Spinal cord (tissue), 10 donors: ENCODE measurements around the gene NEU1. TPM values are rescaled to one million over a fixed set of nuclear protein-coding genes. Genes with fewer than 3 reads are reported as not detected.
"Not testable (repeated sequence)": the region's sequence is repeated elsewhere in the genome, so short reads cannot be mapped to it uniquely, and the experiment has no call there.

ENCODE experiments used
- DNase-seq, 6 donors: peaks; one replicate each; pipeline versions ENCODE4 v3.0.0 to v3.0.0-alpha.2; 2013 to 2015; ENCODE audit warnings: low spot score in 6 of 6, low read depth in 4 of 6
- H3K27ac ChIP-seq: one replicate; pipeline ENCODE4 v1.5.1; 2013; ENCODE audit warnings: low read depth, low read length, control low read depth
- H3K27me3 ChIP-seq: one replicate; pipeline ENCODE4 v1.6.1; 2013; ENCODE audit warnings: low read length; ENCODE audit not compliant: control insufficient read depth, insufficient read depth
- H3K36me3 ChIP-seq: one replicate; pipeline ENCODE4 v1.6.1; 2013; ENCODE audit warnings: low read length; ENCODE audit not compliant: control insufficient read depth, insufficient read depth
- H3K4me1 ChIP-seq: one replicate; pipeline ENCODE4 v1.6.1; 2013; ENCODE audit warnings: low read length; ENCODE audit not compliant: control insufficient read depth, insufficient read depth
- H3K4me3 ChIP-seq: one replicate; pipeline ENCODE4 v1.5.1; 2013; ENCODE audit warnings: low read depth, low read length, control low read depth
- H3K9me3 ChIP-seq: one replicate; pipeline ENCODE4 v1.6.1; 2013; ENCODE audit warnings: low read length; ENCODE audit not compliant: control insufficient read depth, insufficient read depth
- WGBS: methylation state at CpG from one replicate; pipeline ENCODE4 v1.1.5; 2013; ENCODE audit warnings: missing lambda C conversion rate; ENCODE audit not compliant: insufficient coverage; 5-methylcytosine and 5-hydroxymethylcytosine counted together
- polyA plus RNA-seq, 2 donors: library from polyadenylated mRNA; unstranded; fragments of 120-200 nt; gene quantifications; one replicate each; pipeline ENCODE4 v1.2.1, GENCODE V29; 2013; ENCODE audit not compliant: insufficient read length in 2 of 2
- total RNA-seq, 2 donors: library from RNA; depleted of rRNA in 1 of 2; stranded (reverse); fragments of 120-200 nt in 1 of 2; fragments of >200 nt in 1 of 2; gene quantifications; one replicate each; pipeline versions ENCODE4 v1.2.3 to v1.2.4, GENCODE V29; 2013 to 2014
- donor health status: healthy.

Gene NEU1
- total and polyA plus RNA-seq, 4 donors = 21.9 to 47.5 (median 24.5) TPM

DNA sequence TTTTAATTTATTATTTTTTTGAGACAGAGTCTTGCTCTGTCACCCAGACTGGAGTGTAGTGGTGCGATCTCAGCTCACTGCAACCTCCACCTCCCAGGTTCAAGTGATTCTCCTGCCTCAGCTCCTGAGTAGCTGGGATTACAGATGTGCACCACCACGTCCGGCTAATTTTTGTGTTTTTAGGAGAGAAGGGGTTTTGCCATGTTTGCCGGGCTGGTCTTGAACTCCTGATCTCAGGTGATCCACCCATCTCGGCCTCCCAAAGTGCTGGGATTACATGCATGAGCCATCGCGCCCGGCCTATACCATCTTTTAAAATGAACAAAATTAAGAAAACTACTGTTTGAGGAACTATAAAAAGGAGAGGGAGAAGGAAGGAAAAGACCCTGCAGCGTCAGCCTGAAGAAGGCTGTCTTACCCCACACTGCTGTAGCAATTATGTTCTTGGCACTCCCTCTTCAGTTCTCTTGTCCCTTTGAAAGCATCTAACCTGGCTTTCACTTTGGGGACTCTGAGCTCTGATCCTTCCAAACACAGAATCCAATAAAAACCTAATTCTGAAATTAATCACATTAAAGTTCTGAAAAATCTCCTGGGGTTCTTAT lies 38.9 kb downstream of the NEU1 start:
- DNase-seq, H3K36me3 ChIP-seq, H3K27me3 ChIP-seq, H3K9me3 ChIP-seq, H3K4me3 ChIP-seq: not testable (repeated sequence)
- Histone ChIP-seq H3K4me1 (peaks cover 34% of the 10 kb centered on the region), H3K27ac (peak overlapping the region; percentile 99)
- 100% methylated on average over 1 of the region's 9 CpGs for WGBS

GRCh38 chr6:31822036-31822821 lies 40.4 kb downstream of the NEU1 start:
- Histone ChIP-seq H3K36me3 (no peaks in the 10 kb centered on the region), H3K9me3 (no peaks in the 10 kb centered on the region), H3K27ac (peak overlapping the region; percentile 99), H3K4me3 (peak overlapping the region; percentile 75), H3K4me1 (peaks cover 47% of the 10 kb centered on the region), H3K27me3 (no peaks in the 10 kb centered on the region)
- peak in 2 of 6 donors; percentile 56 to 85 for DNase-seq
- WGBS = 10% methylated on average over 8 of the region's 25 CpGs

DNA sequence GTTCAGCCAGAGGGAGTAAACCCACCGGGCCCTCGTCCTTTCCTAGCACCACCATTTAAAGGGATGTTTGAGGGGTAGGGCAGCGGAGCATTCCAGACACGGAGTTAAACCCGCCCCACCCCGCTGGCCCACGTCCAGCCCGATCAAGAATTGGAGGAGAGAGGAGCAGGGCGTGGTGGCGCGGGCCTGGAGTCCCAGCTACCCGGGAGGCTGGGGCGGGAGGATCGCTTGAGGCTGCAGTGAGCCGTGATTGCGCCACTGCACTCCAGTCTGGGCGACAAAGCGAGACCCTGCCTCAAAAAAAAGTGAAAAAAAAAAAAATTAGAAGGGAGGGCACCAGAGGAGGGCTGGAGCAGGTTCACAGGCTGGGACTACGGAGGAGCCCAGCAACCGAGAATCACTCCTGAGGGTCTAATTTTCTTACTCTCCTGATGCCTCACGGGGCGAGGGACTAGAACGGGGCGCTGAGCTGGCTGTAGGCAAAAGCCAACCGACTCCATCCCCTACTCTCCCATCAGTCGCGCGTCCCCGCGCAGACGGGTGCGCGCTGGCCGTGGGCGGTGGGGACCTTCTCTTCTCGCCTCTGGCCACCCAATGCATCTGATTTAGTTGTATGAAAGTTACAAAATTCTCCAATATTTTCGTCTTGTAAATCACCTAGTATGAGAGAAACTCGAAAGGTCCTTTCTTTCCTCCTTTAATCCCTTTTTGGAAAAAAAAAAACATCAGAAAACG lies 41.2 kb downstream of the NEU1 start:
- DNase-seq = peak in 2 of 6 donors; percentile 70 to 82
- H3K4me3 ChIP-seq = peak overlapping the region; percentile 75
- peak overlapping the region; percentile 99 for H3K27ac ChIP-seq
- no peaks in the 10 kb centered on the region for H3K9me3 ChIP-seq
- H3K4me1 ChIP-seq = peaks cover 41% of the 10 kb centered on the region
- 7% methylated on average over 18 of the region's 39 CpGs for WGBS
- H3K27me3 ChIP-seq = no peaks in the 10 kb centered on the region
- H3K36me3 ChIP-seq = no peaks in the 10 kb centered on the region

DNA sequence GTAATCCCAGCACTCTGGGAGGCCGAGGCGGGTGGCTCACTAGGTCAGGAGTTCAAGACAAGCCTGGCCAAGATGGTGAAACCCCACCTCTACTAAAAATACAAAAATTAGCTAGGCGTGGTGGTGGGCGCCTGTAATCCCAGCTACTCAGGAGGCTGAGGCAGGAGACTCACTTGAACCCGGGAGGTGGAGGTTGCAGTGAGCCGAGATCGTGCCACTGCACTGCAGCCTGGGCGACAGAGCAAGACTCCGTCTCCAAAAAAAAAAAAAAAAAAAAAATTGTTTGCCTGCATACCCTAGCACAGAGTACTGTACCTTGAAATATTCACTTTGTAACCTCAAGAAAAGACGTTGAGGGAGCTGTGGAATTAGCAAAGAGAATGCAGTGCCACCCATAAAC lies 42.2 kb downstream of the NEU1 start:
- H3K36me3 ChIP-seq, H3K27ac ChIP-seq, H3K9me3 ChIP-seq, H3K27me3 ChIP-seq, H3K4me3 ChIP-seq, DNase-seq: not testable (repeated sequence)
- WGBS = 96% methylated on average over 5 of the region's 10 CpGs
- peaks cover 36% of the 10 kb centered on the region for H3K4me1 ChIP-seq

- H3K36me3 ChIP-seq = no peaks in the 10 kb centered on the region
- H3K27ac ChIP-seq = no peak overlapping the region
- H3K4me1 ChIP-seq = peaks cover 36% of the 10 kb centered on the region
- no peaks in the 10 kb centered on the region for H3K9me3 ChIP-seq
- DNase-seq = no peak
- no peaks in the 10 kb centered on the region for H3K27me3 ChIP-seq
- H3K4me3 ChIP-seq = no peak overlapping the region
These were observed 42.7 kb downstream of the NEU1 start for GRCh38 chr6:31819871-31820299.

- not testable (repeated sequence) for H3K9me3 ChIP-seq, H3K36me3 ChIP-seq, H3K27ac ChIP-seq, DNase-seq, H3K27me3 ChIP-seq
- Histone ChIP-seq H3K4me3 (peak overlapping the region; percentile 43), H3K4me1 (peaks cover 40% of the 10 kb centered on the region)
- WGBS = 85% methylated on average over 5 of the region's 8 CpGs
These were observed 44.6 kb downstream of the NEU1 start for GRCh38 chr6:31817929-31818511.

- DNase-seq, H3K9me3 ChIP-seq, H3K27me3 ChIP-seq, H3K36me3 ChIP-seq: not testable (repeated sequence)
- 82% methylated on average over 7 of the region's 37 CpGs for WGBS
- H3K4me3 ChIP-seq = peak overlapping the region; percentile 43
- peaks cover 35% of the 10 kb centered on the region for H3K4me1 ChIP-seq
- peak overlapping the region; percentile 27 for H3K27ac ChIP-seq
These were observed 45.3 kb downstream of the NEU1 start for GRCh38 chr6:31817133-31817928.

DNA sequence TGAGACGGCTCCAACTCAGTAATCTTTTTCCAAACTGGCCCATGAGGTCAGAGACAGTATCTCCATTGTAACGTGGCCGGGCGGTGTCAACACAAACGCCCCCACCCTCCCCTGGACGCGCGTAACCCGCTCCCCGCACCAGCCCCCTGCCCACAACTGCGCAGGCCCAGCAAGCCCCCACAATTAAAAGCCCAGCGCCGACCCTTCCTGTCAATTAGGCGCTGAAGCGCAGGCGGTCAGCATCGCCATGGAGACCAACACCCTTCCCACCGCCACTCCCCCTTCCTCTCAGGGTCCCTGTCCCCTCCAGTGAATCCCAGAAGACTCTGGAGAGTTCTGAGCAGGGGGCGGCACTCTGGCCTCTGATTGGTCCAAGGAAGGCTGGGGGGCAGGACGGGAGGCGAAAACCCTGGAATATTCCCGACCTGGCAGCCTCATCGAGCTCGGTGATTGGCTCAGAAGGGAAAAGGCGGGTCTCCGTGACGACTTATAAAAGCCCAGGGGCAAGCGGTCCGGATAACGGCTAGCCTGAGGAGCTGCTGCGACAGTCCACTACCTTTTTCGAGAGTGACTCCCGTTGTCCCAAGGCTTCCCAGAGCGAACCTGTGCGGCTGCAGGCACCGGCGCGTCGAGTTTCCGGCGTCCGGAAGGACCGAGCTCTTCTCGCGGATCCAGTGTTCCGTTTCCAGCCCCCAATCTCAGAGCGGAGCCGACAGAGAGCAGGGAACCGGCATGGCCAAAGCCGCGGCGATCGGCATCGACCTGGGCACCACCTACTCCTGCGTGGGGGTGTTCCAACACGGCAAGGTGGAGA lies 47.4 kb downstream of the NEU1 start, which contains the start of the genes HSPA1A and HSPA1L:
TSS of gene HSPA1A (plus strand) at position 519 of the 814 bp plus-strand sequence. CDS start at position 733, 214 bp downstream.
TSS of gene HSPA1L (minus strand) at position 259 of the 814 bp plus-strand sequence. CDS start 3,311 bp downstream, outside the sequence.
- Histone ChIP-seq H3K9me3 (no peaks in the 10 kb centered on the region), H3K27me3 (no peaks in the 10 kb centered on the region), H3K36me3 (peaks cover 8% of the 10 kb centered on the region), H3K4me3 (peak within 1 kb of the TSS; percentile 77), H3K4me1 (peaks cover 23% of the 10 kb centered on the region), H3K27ac (peak within 1 kb of the TSS; percentile 100)
- 0% methylated on average over 45 of the region's 56 CpGs for WGBS
- DNase-seq = peak; percentile 93 to 99 (median 98)
